ENCODE data around the gene CXCL13. TPM values are rescaled to one million over a fixed set of nuclear protein-coding genes. Genes with fewer than 3 reads are reported as not detected.

Gene CXCL13
- total and polyA plus RNA-seq, 4 donors, result 1.2 to 4.0 (median 2.8) TPM; not detected in 1

DNA sequence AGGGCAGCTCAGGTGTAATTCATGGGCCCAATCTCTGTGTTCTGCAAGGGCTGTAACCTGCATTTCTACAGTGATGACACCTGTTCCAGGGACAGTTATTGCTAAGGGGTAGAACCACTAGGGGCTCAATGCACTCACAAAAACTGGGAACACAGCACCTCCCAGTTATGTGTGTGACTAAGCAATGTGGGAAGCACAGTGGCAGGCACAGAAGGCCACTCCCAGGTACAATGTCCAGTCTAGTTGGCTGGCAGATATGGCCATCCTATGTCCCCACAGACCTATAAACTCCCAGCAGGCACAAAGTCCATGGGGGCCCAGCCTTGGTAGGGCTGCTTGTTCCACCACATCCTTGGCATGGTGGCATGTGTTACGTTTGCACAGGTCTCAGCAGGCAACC, 25.7 kb downstream of the CXCL13 start (continued):
- TF ChIP-seq, protein P1, sequence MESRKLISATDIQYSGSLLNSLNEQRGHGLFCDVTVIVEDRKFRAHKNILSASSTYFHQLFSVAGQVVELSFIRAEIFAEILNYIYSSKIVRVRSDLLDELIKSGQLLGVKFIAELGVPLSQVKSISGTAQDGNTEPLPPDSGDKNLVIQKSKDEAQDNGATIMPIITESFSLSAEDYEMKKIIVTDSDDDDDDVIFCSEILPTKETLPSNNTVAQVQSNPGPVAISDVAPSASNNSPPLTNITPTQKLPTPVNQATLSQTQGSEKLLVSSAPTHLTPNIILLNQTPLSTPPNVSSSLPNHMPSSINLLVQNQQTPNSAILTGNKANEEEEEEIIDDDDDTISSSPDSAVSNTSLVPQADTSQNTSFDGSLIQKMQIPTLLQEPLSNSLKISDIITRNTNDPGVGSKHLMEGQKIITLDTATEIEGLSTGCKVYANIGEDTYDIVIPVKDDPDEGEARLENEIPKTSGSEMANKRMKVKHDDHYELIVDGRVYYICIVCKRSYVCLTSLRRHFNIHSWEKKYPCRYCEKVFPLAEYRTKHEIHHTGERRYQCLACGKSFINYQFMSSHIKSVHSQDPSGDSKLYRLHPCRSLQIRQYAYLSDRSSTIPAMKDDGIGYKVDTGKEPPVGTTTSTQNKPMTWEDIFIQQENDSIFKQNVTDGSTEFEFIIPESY (IDR thresholded peaks at IDR 0.05), result no peak
- peak; percentile 20 to 59 for TF ChIP-seq RAD21 (IDR thresholded peaks at IDR 0.05)
- no peak for TF ChIP-seq FOXA1 (IDR thresholded peaks at IDR 0.05)
- TF ChIP-seq HNF4G (IDR thresholded peaks at IDR 0.05), result peak; percentile 91
- TF ChIP-seq RXRA (IDR thresholded peaks at IDR 0.05), result peak; percentile 62 to 78
- no peak for TF ChIP-seq FOXA2 (IDR thresholded peaks at IDR 0.05)
- TF ChIP-seq TAF1 (conservative IDR thresholded peaks at IDR 0.05), result no peak
- TF ChIP-seq, protein P2, sequence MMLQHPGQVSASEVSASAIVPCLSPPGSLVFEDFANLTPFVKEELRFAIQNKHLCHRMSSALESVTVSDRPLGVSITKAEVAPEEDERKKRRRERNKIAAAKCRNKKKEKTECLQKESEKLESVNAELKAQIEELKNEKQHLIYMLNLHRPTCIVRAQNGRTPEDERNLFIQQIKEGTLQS (IDR thresholded peaks at IDR 0.05), result no peak
- peak; percentile 79 for TF ChIP-seq SP1 (IDR thresholded peaks at IDR 0.05)
- TF ChIP-seq, protein P3, sequence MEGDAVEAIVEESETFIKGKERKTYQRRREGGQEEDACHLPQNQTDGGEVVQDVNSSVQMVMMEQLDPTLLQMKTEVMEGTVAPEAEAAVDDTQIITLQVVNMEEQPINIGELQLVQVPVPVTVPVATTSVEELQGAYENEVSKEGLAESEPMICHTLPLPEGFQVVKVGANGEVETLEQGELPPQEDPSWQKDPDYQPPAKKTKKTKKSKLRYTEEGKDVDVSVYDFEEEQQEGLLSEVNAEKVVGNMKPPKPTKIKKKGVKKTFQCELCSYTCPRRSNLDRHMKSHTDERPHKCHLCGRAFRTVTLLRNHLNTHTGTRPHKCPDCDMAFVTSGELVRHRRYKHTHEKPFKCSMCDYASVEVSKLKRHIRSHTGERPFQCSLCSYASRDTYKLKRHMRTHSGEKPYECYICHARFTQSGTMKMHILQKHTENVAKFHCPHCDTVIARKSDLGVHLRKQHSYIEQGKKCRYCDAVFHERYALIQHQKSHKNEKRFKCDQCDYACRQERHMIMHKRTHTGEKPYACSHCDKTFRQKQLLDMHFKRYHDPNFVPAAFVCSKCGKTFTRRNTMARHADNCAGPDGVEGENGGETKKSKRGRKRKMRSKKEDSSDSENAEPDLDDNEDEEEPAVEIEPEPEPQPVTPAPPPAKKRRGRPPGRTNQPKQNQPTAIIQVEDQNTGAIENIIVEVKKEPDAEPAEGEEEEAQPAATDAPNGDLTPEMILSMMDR (IDR thresholded peaks at IDR 0.05; ENCODE audit: low read depth, low read length, missing input control), result no peak

DNA sequence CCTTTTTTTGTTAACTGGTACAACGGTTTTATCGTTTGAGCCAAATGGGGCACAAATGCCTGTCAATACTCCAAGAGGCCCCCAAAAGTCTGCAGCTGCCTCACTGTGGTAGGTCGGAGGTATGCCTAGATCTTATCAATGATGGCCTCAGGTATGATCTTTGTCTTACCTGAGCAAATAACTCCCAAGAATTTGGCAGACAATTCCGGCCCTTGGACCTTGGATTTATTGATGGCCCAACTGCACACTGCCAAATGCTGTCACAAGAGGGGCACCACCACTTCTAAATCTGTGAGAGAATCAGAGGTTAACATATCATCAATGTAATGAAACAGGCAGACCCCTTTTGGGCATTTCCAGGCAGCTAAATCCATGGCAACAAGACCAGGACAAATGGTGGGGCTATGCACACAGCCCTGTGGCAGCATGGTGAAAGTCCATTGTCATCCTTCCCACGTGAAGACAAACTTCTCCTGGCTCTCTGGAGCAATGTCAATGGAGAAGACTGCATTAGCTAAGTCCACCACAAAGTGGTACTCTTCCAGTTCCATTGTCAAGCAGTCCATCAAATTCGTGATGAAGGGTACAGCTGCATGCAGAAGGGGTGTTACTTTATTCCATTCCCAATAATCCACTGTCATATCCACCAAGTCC, 28.6 kb downstream of the CXCL13 start:
- no peaks in the 10 kb centered on the region for H3K27me3 ChIP-seq (ENCODE audit: control insufficient read depth in 4 of 4, insufficient read depth in 4 of 4, low read length in 3 of 4)
- peak in 1 of 2 donors; percentile 42 for TF ChIP-seq RAD21 (IDR thresholded peaks at IDR 0.05)
- TF ChIP-seq, protein P2 (IDR thresholded peaks at IDR 0.05), result no peak
- peak; percentile 79 to 93 for TF ChIP-seq HNF4A (conservative IDR thresholded peaks at IDR 0.05)
- TF ChIP-seq JUND (IDR thresholded peaks at IDR 0.05), result no peak
- no peak for TF ChIP-seq EGR1 (IDR thresholded peaks at IDR 0.05; ENCODE audit: low read depth in 2 of 2)
- peak; percentile 81 for TF ChIP-seq HNF4G (IDR thresholded peaks at IDR 0.05)
- no peak for TF ChIP-seq YY1 (IDR thresholded peaks at IDR 0.05)
- TF ChIP-seq, protein P4, sequence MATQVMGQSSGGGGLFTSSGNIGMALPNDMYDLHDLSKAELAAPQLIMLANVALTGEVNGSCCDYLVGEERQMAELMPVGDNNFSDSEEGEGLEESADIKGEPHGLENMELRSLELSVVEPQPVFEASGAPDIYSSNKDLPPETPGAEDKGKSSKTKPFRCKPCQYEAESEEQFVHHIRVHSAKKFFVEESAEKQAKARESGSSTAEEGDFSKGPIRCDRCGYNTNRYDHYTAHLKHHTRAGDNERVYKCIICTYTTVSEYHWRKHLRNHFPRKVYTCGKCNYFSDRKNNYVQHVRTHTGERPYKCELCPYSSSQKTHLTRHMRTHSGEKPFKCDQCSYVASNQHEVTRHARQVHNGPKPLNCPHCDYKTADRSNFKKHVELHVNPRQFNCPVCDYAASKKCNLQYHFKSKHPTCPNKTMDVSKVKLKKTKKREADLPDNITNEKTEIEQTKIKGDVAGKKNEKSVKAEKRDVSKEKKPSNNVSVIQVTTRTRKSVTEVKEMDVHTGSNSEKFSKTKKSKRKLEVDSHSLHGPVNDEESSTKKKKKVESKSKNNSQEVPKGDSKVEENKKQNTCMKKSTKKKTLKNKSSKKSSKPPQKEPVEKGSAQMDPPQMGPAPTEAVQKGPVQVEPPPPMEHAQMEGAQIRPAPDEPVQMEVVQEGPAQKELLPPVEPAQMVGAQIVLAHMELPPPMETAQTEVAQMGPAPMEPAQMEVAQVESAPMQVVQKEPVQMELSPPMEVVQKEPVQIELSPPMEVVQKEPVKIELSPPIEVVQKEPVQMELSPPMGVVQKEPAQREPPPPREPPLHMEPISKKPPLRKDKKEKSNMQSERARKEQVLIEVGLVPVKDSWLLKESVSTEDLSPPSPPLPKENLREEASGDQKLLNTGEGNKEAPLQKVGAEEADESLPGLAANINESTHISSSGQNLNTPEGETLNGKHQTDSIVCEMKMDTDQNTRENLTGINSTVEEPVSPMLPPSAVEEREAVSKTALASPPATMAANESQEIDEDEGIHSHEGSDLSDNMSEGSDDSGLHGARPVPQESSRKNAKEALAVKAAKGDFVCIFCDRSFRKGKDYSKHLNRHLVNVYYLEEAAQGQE (IDR thresholded peaks at IDR 0.05), result no peak
- TF ChIP-seq RXRA (IDR thresholded peaks at IDR 0.05), result peak; percentile 57 to 80
- peak; percentile 68 for TF ChIP-seq SP1 (IDR thresholded peaks at IDR 0.05)
- TF ChIP-seq NR2F2 (IDR thresholded peaks at IDR 0.05), result peak; percentile 52
- no peak for TF ChIP-seq FOXA1 (IDR thresholded peaks at IDR 0.05)
- no peak for TF ChIP-seq TAF1 (conservative IDR thresholded peaks at IDR 0.05)
- H3K4me1 ChIP-seq (ENCODE audit: control insufficient read depth in 4 of 4, insufficient read depth in 4 of 4, low read length in 3 of 4), result peaks cover 0 to 13% (median 6%) of the 10 kb centered on the region in 4 donors
- no peak overlapping the region for H3K9ac ChIP-seq (ENCODE audit: low read depth in 1 of 2, low read length in 2 of 2)
- no peaks in the 10 kb centered on the region for H3K9me3 ChIP-seq (ENCODE audit: control insufficient read depth in 4 of 4, low read length in 3 of 4)
- no peak for DNase-seq (ENCODE audit: low spot score)
- H3K27ac ChIP-seq (ENCODE audit: low read depth in 1 of 2, low read length in 2 of 2), result no peak overlapping the region
- 52% methylated on average over 6 of the region's 6 CpGs for WGBS
- H3K36me3 ChIP-seq (ENCODE audit: control insufficient read depth in 4 of 4, insufficient read depth in 3 of 4, low read depth in 1 of 4, low read length in 3 of 4), result no peaks in the 10 kb centered on the region
- H3K4me3 ChIP-seq (ENCODE audit: low read depth in 1 of 3, low read length in 3 of 3), result no peak overlapping the region
